VCaP (cell line): ENCODE measurements around the gene FRY.

Experiments used
- H3K27ac ChIP-seq: fragments of 450-650 bp; 2 replicates; pipeline ENCODE4 v1.5.1; 2017
- TF ChIP-seq, protein P1 (sequence below): fragments of 450-650 bp; conservative IDR thresholded peaks from 2 replicates; pipeline ENCODE4 v1.5.1; 2017; ENCODE audit warnings: mild to moderate bottlenecking, moderate library complexity

The FRY gene

GRCh38 chr13:32009362-32009761, 22.2 kb upstream of the FRY start:
- TF ChIP-seq, protein P1, sequence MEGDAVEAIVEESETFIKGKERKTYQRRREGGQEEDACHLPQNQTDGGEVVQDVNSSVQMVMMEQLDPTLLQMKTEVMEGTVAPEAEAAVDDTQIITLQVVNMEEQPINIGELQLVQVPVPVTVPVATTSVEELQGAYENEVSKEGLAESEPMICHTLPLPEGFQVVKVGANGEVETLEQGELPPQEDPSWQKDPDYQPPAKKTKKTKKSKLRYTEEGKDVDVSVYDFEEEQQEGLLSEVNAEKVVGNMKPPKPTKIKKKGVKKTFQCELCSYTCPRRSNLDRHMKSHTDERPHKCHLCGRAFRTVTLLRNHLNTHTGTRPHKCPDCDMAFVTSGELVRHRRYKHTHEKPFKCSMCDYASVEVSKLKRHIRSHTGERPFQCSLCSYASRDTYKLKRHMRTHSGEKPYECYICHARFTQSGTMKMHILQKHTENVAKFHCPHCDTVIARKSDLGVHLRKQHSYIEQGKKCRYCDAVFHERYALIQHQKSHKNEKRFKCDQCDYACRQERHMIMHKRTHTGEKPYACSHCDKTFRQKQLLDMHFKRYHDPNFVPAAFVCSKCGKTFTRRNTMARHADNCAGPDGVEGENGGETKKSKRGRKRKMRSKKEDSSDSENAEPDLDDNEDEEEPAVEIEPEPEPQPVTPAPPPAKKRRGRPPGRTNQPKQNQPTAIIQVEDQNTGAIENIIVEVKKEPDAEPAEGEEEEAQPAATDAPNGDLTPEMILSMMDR = no peak
- H3K27ac ChIP-seq = no peak overlapping the region

DNA sequence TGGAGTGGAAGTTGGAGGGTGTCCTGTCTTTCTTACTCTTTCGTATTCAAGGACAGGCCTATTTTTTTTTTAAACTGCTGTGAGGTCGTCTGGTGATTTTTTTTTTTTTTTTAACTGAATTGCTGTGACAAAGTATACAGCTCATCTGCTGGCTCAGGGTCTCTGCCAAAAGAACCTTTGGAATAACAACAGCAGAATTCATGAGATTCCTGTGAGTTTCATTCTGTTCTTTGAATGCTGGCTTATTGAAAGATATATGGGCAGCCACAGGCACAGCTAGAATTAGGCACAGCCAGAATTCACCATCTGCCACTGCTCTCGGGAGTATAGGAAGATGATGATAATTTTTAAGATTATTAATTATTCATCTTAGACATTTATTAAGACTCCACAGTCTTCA, 21.4 kb upstream of the FRY start:
- TF ChIP-seq, protein P1 = no peak
- no peak overlapping the region for H3K27ac ChIP-seq

- TF ChIP-seq, protein P1 = no peak
- no peak overlapping the region for H3K27ac ChIP-seq
Observed at GRCh38 chr13:32011971-32012370, 19.6 kb upstream of the FRY start.

- TF ChIP-seq, protein P1 = no peak
- no peak overlapping the region for H3K27ac ChIP-seq
Observed at GRCh38 chr13:32013181-32013580, 18.4 kb upstream of the FRY start.

GRCh38 chr13:32016119-32016518, 15.5 kb upstream of the FRY start:
- H3K27ac ChIP-seq = no peak overlapping the region
- TF ChIP-seq, protein P1 = no peak

DNA sequence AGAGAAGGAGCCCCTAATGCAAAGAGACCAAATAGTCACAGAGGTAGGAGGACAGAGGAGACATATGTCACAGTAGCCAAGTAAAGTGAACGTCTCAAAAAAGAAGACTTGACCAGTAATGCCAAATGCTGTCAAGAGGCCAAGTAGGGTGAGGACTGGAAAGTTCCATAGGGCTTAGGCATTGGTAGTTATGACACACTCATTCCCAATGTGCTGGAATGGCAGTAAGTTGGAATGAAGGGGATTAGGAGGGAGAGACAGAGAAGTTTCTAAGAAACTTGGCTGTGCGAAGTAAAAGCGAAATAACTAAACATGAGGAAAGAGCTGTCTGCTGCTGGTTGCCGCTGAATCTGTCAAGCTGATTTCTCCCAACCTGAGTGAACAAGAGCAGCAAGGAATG, 14.9 kb upstream of the FRY start:
- TF ChIP-seq, protein P1 = no peak
- H3K27ac ChIP-seq = no peak overlapping the region

- TF ChIP-seq, protein P1 = no peak
- no peak overlapping the region for H3K27ac ChIP-seq
Observed at GRCh38 chr13:32017474-32017873, 14.1 kb upstream of the FRY start.
